Ramos (cell line): ENCODE data around the gene ZNF613.
"Not testable (repeated sequence)": the region's sequence is repeated elsewhere in the genome, so short reads cannot be mapped to it uniquely, and the experiment has no call there.

Experiments
- in situ Hi-C: fragments of 300-500 bp; cut with MboI; formaldehyde crosslinking; loops from one replicate; pipeline ENCODE4 v1.14.3; 2022; ENCODE audit warnings: low sequenced_read_pairs; ENCODE audit not compliant: unreplicated experiment

Gene ZNF613

DNA sequence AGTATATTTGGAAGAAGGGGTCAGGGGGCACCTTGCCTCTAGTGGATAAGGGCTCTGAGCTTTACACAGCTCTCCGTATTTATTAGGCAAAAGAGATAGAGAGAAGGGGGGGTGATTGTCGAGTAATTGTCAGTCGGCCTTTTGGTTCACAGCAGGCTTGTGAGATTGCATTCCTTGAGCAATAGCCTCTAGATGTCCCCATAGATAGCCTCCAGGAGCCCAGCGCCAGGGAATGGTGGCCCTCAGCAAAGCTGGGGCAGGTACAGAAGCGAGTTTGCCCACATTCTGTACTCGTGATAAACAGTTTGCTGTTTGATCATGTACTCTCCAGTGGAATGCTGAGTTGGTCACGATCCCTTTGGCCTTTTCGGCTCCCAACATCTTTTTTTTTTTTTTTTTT lies 4.6 kb downstream of the ZNF613 start:
- in situ Hi-C loops = no loop called here

DNA sequence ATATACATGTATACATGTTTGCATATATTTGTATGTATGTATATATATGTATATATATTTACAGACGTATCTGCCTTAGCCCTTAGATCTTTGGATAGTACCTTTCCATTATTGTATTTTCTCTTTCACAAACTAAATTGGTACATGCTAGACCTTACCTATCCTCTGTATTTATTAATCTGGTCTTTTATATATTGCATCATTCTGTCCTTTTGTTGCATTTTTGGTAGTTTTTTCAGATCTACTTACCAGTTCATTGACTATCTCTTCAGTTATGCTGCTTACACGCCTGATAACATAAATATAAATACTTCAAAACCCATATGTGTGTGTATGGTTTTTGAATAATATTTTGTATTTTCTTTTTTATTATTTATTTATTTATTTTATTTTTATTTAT lies 11.7 kb downstream of the ZNF613 start:
- in situ Hi-C loops = no loop called here

DNA sequence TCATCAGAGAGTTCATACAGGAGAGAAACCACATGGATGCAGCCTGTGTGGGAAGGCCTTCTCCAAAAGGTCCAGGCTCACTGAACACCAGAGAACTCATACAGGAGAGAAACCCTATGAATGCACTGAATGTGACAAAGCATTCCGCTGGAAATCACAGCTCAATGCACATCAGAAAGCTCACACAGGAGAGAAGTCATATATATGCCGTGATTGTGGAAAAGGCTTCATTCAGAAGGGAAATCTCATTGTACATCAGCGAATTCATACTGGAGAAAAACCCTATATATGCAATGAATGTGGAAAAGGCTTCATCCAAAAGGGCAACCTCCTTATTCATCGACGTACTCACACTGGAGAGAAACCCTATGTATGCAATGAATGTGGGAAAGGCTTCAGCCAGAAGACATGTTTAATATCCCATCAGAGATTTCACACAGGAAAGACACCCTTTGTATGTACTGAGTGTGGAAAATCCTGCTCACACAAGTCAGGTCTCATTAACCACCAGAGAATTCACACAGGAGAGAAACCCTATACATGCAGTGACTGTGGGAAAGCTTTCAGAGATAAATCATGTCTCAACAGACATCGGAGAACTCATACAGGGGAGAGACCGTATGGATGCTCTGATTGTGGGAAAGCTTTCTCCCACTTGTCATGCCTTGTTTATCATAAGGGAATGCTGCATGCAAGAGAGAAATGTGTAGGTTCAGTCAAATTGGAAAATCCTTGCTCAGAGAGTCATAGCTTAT lies 17.7 kb downstream of the ZNF613 start:
- in situ Hi-C loops = no loop called here

DNA sequence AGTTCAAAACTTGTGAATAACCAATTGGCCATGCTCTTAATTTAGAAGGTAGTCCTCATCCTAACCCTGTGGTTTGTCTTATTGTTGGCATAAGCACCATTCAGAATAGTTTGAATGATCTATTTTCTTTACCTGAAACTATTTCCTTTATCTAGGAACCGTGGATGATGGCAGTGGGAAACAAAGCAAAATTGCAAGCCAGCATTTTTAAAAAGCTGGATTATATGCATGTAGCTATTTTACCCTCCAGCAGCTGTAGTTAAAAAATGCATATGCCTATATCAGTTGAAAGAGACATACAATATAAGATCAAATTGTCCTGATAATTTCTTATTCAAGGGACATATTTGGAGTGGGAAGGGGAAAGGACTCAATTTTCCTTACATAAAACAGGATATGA lies 19.3 kb downstream of the ZNF613 start:
- in situ Hi-C loops = no loop called here

DNA sequence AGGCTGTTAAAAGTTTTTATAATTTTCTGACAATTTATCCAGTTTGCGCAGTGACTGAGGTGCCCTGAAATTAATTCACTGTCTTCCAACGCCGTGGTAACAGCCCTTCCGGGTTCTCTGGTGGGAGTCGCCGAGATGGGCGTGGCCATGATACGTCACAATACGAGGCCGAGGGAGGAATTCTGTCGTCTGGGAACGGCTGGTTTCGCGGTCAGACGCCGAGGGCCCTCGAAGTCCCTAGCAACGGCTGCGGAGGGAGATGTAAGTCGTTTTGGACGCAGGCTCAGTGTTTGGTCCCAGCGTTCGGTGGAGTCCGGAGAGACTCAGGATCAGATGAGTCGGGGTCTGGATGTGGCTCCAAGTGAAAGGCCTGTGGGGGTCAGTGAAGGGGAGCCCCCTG lies 21.7 kb downstream of the ZNF613 start:
- in situ Hi-C loops = no loop called here

DNA sequence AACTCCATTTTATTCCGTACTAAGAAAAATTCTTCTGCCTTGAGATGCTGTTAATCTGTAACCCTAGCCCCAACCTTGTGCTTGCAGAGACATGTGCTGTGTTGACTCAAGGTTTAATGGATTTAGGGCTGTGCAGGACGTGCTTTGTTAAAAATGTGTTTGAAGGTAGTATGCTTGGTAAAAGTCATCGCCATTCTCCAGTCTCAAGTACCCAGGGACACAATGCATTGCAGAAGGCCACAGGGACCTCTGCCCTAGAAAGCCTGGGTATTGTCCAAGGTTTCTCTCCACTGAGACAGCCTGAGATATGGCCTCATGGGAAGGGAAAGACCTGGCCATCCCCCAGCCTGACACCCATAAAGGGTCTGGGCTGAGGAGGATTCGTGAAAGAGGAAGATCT lies 30.6 kb downstream of the ZNF613 start:
- in situ Hi-C loops = not testable (repeated sequence)

DNA sequence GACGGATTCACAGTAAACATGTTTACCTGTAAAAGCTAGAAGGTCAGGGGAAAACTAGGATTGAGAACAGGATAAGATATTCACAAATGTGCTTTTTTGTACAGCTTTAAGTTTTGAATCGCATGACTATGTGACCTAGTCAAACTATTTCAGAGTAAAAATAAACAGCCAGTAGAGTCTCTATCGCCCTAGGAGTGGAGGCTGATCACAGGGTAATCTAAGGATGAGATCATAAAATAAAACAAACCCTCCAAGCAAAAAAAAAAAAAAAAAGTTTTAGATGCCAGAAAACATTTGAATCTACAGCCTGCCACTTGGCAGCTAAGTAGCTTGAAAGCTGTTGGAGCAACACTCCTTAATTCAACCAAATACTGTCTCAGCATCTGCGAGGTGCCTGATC lies 32.5 kb downstream of the ZNF613 start:
- in situ Hi-C loops = no loop called here

DNA sequence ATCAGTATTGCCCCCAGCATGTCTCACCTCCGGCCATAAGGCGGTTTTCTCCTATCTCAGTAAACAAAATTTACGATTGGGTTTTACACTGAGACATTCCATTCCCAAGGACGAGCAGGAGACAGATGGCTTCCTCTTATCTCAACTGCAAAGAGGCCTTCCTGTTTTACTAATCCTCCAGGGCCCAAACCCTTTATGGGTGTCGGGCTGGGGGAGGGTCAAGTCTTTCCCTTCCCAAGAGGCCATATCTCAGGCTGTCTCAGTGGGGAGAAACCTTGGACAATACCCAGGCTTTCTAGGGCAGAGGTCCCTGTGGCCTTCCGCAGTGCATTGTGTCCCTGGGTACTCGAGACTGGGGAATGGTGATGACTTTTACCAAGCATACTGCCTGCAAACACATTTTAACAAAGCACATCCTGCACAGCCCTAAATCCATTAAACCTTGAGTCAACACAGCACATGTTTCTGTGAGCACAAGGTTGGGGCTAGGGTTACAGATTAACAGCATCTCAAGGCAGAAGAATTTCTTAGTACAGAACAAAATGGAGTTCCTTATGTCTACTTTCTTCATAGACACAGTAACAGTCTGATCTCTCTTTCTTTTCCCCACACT lies 33.5 kb downstream of the ZNF613 start:
- in situ Hi-C loops = not testable (repeated sequence)

DNA sequence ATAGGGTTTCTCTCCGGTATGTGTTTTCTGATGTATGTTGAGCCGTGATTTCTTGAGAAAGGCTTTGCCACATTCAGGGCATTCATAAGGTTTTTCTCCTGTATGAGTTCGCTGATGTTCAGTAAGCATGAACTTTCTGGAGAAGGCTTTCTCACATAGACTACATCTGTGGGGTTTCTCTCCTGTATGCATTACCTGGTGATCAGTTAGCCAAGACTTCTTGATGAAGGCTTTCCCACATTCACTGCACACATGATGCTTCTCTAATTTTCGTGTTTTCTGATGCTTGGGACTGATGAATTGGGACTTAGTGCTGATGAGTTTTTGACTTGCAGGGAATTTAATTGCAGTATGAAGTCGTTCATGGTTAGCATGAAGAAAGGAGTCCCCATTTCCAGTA lies 38.3 kb downstream of the ZNF613 start:
- in situ Hi-C loops = no loop called here

DNA sequence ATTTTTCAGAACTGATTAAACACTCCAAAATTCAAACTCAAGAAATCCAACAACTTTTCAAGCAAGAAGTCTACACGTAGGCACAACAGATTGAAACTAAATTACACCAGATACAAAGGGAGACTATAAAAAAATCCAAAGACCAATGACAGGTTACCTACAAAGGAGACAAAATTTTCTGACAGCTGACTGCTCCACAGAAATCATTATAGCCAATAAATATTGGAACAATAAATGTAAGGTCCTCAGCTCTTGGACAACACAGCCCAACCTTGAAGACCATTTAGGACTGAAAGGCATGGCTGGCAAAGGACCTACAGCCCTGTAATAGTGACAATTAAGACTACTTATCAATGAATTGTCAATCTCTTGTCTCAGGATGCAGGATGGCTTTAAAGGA lies 43.4 kb downstream of the ZNF613 start:
- in situ Hi-C loops = no loop called here

DNA sequence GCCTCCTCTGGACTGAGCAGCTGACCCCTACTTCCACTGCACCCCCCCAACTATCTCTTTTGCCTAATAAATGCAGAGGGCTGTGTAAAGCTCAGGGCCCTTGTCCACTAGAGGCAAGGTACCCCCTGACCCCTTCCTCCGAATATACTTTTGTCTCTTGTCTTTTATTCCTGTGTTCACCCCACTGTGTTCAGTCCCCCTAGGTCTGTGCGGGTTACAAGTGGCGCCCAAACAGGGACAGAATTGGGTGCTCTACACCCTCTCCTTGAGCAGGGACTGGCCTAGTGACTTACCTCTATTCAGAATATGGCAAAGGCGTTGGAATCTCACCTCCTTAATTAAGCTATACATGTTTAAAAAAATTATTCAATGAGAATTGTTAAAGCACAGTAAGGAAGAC lies 44.4 kb downstream of the ZNF613 start:
- in situ Hi-C loops = no loop called here

DNA sequence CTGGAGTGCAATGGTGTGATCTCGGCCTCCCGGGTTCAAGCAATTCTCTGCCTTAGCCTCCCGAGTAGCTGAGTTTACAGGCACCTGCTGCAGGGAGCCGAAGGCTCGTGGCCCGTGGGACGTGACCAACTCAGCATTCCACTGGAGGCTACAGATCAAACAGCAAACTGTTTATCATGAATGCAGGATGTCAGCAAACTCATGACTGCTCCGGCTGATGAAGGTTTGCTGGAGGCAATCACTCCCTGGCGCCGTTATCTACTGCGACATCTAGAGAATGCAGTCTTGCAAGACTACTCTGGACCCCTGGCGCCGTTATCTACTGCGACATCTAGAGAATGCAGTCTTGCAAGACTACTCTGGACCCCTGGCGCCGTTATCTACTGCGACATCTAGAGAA lies 48.5 kb downstream of the ZNF613 start:
- in situ Hi-C loops = not testable (repeated sequence)

DNA sequence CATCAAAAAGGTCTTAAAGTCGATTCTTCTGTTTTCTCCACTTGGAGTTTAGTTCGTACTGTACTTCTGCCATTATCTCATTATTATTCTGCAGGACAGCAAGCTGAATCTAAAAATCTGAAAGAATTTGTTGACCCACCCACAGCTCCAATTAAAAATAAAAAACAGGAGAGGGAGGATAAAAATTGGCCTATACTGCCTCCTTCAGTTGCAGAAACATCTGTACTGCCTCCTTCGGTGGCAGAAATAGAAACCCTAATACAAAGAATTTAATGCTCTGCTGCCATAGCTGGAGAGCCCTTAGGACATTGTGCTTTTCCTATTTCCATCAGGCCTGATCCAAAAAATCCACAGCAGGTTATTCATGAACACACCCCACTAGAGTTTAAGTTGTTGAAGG lies 49.6 kb downstream of the ZNF613 start:
- in situ Hi-C loops = no loop called here

DNA sequence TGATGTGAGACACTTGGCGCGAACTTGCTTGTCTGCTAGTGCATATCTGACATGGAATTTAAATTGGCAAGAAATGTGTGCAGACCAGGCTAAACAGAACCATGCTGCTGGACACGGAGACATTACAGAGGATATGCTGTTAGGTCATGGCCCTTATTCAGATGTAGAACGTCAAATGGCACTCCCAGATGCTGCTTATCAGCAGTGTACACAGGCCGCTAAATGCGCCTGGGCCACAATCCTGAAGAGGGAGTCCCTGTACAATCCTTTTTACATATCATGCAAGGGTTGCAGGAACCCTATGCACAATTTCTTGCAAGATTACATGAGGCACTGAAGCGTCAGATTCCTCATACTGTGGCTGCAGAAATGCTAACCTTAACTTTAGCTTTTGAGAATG lies 50.1 kb downstream of the ZNF613 start:
- in situ Hi-C loops = no loop called here

DNA sequence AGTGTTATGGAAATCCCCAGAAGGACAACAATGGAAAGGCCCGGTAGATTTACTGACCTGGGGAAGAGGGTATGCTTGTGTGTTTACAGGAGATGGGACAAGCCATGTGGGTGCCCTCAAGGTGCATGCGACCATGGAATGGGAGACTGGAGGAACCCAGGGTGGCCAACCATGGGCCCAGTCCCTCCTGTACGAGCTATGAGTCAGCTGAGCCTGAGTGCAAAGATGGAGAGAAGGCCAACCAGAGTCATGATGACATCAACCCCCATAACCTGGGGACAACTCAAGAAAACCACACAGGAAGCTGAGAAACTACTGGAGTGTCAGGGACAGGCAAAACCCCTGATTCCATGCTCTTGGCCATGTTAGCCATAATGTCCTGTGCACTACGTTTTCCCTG lies 51.6 kb downstream of the ZNF613 start:
- in situ Hi-C loops = no loop called here

DNA sequence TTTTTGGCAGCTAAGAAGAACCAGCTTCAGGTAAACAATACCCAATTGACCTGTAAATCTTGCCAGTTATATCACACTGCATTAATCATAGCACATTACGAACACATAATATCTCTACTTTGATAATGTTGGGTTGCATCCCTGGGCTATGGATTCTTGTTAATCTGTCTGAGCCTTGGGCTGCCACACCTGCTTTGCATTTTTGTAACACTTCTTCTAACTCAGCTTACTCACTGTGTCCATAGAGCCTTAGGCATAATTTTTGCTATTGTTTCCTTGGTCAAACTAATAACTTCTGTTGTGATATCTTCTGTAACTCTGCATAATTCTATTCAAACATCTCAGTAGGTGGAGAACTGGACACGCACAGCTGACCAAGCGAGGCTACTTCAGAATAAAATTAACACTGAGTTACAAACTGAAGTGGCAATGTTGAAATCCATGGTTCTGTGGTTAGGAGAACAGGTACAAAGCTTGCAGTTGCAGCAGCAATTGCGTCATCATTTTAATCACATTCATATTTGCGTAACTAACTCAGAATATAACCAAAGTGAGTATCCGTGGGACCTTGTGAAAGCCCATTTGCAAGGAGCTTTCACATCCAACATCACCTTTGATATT lies 53.0 kb downstream of the ZNF613 start:
- in situ Hi-C loops = no loop called here

DNA sequence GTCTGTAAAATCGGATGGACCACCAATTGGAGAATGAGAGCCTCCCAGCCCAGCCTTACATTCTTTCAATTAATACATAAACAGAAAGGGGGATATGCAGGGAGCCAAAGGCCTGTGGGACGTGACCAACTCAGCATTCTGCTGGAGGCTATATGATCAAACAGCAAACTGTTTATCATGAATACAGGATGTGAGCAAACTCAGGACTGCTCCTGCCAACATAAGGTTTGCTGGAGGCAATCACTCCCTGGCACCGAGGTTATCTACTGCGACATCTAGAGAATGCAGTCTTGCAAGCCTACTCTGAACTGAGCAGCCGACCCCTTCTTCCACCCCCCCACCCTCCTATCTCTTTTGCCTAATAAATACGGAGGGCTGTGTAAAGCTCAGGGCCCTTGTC lies 53.7 kb downstream of the ZNF613 start:
- in situ Hi-C loops = not testable (repeated sequence)

DNA sequence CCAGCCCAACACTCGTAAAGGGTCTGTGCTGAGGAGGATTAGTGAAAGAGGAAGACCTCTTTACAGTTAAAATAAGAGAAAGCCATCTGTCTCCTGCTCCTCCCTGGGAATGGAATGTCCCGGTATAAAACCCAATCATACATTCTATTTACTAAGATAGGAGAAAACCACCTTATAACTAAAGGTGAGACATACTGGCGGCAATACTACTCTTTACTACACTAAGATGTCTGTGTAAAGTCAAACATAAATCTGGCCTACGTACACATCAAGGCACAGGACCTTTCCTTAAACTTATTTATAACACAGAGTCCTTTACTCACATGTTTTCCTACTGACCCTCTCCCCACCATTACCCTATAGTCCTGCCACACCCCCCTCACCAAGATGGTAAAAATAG lies 56.1 kb downstream of the ZNF613 start:
- in situ Hi-C loops = no loop called here

DNA sequence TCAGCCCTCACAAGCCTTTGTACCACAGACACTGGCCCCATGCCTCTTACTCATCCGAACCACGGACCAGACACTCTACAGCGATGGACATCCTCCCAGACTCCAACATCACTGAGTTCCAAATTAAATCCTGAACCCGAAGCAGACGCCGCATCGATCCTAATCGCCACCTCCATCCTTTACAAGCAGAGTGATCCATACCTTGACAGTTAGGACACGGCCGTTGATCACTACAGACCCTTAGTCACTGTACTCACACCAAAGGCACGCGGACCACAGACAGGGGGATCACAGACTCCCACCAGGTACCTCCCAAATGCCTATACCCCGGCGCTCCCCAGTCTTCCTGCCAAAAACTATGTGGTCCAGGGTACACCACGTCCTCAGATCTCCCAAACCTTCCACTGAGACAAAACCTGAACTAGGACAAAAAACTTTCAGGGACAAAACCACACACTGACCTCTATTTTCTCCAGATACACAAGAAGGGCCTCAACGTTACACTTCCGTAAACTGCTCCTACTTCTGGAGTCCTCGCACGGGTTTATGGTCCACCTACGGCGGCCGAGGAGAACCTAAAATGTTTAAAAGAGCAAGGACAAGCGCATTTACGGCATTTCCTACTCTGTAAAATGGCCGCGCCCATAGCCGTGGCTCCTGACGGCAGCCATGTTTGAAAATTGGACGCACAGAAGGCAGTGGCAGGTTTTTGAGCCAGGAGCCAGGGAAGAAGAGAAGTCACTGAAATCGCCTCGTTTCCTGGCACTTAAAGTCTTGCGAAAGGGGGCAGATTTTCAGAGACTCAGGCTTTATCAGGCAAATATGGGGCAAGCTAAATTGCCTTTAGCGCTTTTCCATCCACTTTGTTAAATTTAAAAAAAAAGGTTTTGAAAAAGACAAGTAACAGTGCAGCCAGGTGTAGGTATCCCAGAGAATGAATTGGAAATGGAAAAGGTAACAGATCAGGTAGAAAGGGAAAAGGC lies 59.3 kb downstream of the ZNF613 start, which contains the start of gene ZNF350:
Gene ZNF350 (minus strand): TSS at position 532 of the 983 bp plus-strand sequence. CDS start 12,480 bp downstream, outside the sequence.
- in situ Hi-C loops = no loop called here

DNA sequence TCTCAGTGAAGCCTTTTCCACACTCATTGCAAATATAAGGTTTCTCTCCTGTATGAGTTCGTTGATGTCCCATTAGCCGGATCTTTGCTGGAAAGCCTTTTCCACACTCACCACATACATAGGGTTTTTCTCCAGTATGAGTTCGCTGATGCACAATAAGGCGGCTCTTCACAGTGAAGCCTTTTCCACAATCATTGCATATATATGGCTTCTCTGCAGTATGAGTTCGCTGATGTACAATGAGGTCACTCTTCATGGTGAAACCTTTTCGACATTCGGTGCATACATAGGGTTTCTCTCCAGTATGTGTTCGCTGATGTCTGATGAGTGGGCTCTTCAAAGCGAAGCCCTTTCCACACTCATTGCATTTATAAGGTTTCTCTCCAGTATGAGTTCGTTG lies 66.2 kb downstream of the ZNF613 start:
- in situ Hi-C loops = no loop called here
